A673 (cell line): ENCODE results near the gene SMIM1.

ENCODE experiments used
- EZH2 ChIP-seq: fragments of 200-600 bp; sonication (generic); IDR thresholded peaks from 2 replicates; pipeline ENCODE4 v1.6.1; 2017; ENCODE audit warnings: borderline replicate concordance, low read depth, mild to moderate bottlenecking, mixed read lengths, antibody characterized with exemption, low read length; ENCODE audit not compliant: poor library complexity, severe bottlenecking
- TF ChIP-seq, protein P1 (sequence below): fragments of 300-800, 200-600 bp; sonication (generic); conservative IDR thresholded peaks from 2 replicates; pipeline ENCODE4 v1.5.1; 2017; ENCODE audit warnings: low read depth, mild to moderate bottlenecking, antibody characterized with exemption, low read length, moderate library complexity, mixed read lengths

- TF ChIP-seq, protein P1, sequence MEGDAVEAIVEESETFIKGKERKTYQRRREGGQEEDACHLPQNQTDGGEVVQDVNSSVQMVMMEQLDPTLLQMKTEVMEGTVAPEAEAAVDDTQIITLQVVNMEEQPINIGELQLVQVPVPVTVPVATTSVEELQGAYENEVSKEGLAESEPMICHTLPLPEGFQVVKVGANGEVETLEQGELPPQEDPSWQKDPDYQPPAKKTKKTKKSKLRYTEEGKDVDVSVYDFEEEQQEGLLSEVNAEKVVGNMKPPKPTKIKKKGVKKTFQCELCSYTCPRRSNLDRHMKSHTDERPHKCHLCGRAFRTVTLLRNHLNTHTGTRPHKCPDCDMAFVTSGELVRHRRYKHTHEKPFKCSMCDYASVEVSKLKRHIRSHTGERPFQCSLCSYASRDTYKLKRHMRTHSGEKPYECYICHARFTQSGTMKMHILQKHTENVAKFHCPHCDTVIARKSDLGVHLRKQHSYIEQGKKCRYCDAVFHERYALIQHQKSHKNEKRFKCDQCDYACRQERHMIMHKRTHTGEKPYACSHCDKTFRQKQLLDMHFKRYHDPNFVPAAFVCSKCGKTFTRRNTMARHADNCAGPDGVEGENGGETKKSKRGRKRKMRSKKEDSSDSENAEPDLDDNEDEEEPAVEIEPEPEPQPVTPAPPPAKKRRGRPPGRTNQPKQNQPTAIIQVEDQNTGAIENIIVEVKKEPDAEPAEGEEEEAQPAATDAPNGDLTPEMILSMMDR: no peak
- TF ChIP-seq EZH2: no peak
Measured at GRCh38 chr1:3819771-3820200, 47.2 kb downstream of the SMIM1 start.
